GM13976 (cell line): Measurements from ENCODE around the gene GPC5.

Experiments
- DNase-seq: peaks from one replicate; pipeline ENCODE4 v3.0.0; 2012; ENCODE audit warnings: low spot score
- CTCF ChIP-seq: IDR thresholded peaks from 2 replicates; pipeline ENCODE4 v1.5.1; 2012; ENCODE audit warnings: borderline replicate concordance, mild to moderate bottlenecking; ENCODE audit not compliant: insufficient read depth; ENCODE audit errors: extremely low read depth, missing control alignments, control extremely low read depth
- in situ Hi-C: fragments of 300-500 bp; cut with MboI; formaldehyde crosslinking; loops from one replicate; pipeline ENCODE4 v1.12.0; 2022; ENCODE audit warnings: low sequenced_read_pairs, mixed read lengths, inconsistent platforms; ENCODE audit not compliant: unreplicated experiment

The GPC5 gene

GRCh38 chr13:91384896-91385295 lies 13.5 kb upstream of the GPC5 start:
- in situ Hi-C loops = loop anchor here (10.0 kb wide), 1 partner anchor 340 kb away; no protein-coding TSS in a partner anchor
- TF ChIP-seq CTCF = no peak
- DNase-seq = no peak

- in situ Hi-C loops = loop anchor here (10.0 kb wide), 1 partner anchor 336 kb away; no protein-coding TSS in a partner anchor
- no peak for DNase-seq
- no peak for TF ChIP-seq CTCF
These were observed 9.2 kb upstream of the GPC5 start for GRCh38 chr13:91389186-91389585.

GRCh38 chr13:91397595-91397994 lies 826 bp upstream of the GPC5 start:
- no peak for TF ChIP-seq CTCF
- DNase-seq = no peak
- in situ Hi-C loops = no loop called here

GRCh38 chr13:91399189-91400062 lies 1.0 kb downstream of the GPC5 start:
- peak; percentile 9 for DNase-seq
- in situ Hi-C loops = loop anchor here (10.0 to 25.0 kb wide), 2 partner anchors 85 to 262 kb away; no protein-coding TSS in a partner anchor
- no peak for TF ChIP-seq CTCF

GRCh38 chr13:91400063-91400399 lies 1.6 kb downstream of the GPC5 start:
- TF ChIP-seq CTCF = no peak
- in situ Hi-C loops = loop anchor here (10.0 to 25.0 kb wide), 2 partner anchors 85 to 263 kb away; no protein-coding TSS in a partner anchor

GRCh38 chr13:91400671-91401070 lies 2.2 kb downstream of the GPC5 start:
- no peak for TF ChIP-seq CTCF
- in situ Hi-C loops = loop anchor here (10.0 to 25.0 kb wide), 2 partner anchors 86 to 263 kb away; no protein-coding TSS in a partner anchor
- no peak for DNase-seq

More at GRCh38 chr13:91400063-91400399, 1.6 kb downstream of the GPC5 start:
- DNase-seq = peak; percentile 11
